HG03039 (cell line): ENCODE results near the gene FCHSD2.
"Not testable (repeated sequence)": the region's sequence is repeated elsewhere in the genome, so short reads cannot be mapped to it uniquely, and the experiment has no call there.

Experiments used
- ATAC-seq: cut with Tn5 transposase; IDR thresholded peaks from one replicate; pipeline ENCODE4 v1.9.1; 2021; ENCODE audit warnings: mild to moderate bottlenecking, moderate library complexity; ENCODE audit not compliant: unreplicated experiment

FCHSD2 gene

GRCh38 chr11:72940417-72940816 is 201.7 kb downstream of the FCHSD2 start:
- no peak for ATAC-seq

- ATAC-seq: no peak
Observed at GRCh38 chr11:72939031-72939430, 203.1 kb downstream of the FCHSD2 start.

DNA sequence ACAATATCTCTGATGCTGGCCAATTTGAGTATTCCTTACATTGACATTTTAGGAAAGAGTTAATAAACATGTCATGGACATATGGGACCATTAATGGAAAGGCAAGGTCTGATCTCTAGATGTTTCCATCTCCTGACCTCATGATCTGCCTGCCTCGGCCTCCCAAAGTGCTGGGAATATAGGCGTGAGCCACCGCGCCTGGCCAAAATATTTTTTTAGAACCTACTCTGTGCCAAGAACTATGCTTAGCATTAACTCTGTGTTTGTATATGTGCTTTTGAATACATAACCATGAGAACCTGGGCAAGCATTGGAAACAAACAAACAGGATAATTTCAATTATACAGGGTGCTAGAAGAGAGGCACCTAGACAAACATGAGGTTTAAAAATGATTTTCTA is 204.7 kb downstream of the FCHSD2 start:
- no peak for ATAC-seq

DNA sequence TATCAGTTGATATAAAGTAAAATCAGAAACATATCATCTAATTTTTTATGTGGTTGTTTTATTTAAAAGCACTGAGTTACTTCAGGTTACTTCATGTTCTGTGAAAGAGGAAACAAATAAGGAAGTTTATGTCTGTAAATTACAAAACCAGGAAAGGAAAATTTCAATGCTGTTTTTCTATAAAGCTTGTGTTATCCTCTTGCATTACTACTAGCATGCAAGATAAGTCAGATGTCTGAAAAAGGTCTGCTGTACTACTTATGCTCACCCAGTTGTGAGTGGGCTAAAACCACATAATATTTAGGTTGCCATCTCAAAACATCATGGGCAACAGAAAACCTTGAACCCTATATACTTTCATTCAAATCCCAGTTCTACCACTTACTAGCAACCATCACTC is 206.4 kb downstream of the FCHSD2 start:
- no peak for ATAC-seq

GRCh38 chr11:72932132-72932570 is 210.0 kb downstream of the FCHSD2 start:
- ATAC-seq: no peak

GRCh38 chr11:72930008-72930407 is 212.1 kb downstream of the FCHSD2 start:
- no peak for ATAC-seq

DNA sequence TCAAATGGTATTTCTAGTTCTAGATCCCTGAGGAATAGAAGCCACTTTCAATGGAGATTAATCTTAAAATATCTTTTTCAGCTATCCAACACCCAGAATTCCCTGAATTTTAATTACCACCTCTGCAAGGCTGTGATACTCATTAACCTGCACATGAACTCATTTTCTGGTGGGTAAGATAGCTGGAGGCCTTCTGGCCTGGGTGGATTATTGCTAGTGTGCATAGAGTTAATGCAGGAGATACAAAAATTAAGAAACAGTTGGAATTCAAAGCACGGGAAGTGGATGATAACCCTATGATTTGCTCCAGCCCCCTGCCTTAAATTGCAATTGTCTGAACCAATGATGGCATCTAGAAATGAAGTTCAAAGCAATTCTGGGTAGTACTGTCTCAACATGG is 212.9 kb downstream of the FCHSD2 start:
- ATAC-seq: no peak

- ATAC-seq: no peak
Observed at GRCh38 chr11:72927380-72927779, 214.7 kb downstream of the FCHSD2 start.

DNA sequence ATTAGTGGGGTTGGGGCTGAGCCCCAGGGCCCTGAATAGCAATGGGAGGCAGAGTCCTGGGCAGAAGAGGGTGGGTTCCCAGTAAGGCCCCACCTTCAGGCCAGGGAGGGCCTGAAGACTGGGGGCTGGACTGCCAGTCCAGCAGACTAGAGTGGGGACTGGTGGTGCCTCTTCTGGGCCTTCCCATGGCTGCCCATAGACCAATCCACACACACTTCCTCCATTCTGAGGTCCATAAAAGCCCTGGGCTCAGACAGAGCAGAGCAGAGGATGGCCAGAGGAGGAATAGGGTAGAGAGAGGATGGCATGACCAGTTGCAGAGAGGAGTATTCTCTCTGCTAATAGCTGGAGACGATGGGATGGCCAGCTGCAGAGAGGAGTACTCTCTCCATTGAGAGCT is 216.0 kb downstream of the FCHSD2 start:
- ATAC-seq: no peak

DNA sequence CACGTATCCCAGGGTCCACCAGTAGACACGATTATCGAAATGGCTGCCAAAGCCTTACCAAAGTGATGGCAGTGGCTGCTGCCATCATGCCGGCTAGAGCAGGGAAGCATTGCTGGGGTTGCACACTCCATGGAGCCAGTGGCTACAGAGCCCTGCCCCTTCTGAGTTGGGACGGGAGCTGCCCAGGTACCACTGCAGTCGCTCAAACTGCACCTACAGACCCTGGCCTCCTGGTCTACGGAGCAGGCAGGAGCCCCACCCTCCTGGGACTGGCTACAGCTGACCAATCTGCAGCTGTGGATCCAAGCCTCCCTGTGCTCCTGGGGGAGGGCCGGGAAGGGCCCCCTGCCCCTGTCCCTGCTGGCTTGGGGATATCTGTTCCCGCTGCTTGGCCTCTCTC is 216.5 kb downstream of the FCHSD2 start:
- no peak for ATAC-seq

- no peak for ATAC-seq
Observed at GRCh38 chr11:72924568-72925190, 217.4 kb downstream of the FCHSD2 start.

GRCh38 chr11:72921028-72921716 is 220.9 kb downstream of the FCHSD2 start:
- ATAC-seq: no peak

- ATAC-seq: no peak
Observed at GRCh38 chr11:72920001-72920400, 222.1 kb downstream of the FCHSD2 start.

DNA sequence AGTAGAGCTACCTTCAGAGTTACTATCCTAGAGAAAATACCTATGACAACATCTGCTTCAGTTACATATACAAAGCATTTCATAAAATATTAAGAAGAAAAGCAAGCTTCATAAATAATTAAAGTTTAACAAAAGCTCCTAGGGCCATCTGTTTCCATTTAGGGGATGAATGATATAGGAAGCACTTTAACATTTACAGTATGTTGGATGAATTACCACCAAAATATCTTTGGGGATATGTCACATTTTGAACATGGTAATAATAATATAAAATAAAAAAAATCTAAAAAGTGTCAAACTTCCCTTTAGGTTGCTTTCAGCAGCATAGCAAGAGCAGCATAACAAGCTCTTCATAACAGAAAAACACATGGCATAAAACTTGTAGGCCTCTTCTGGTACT is 223.3 kb downstream of the FCHSD2 start:
- ATAC-seq: no peak

- no peak for ATAC-seq
Observed at GRCh38 chr11:72912253-72912652, 229.9 kb downstream of the FCHSD2 start.

DNA sequence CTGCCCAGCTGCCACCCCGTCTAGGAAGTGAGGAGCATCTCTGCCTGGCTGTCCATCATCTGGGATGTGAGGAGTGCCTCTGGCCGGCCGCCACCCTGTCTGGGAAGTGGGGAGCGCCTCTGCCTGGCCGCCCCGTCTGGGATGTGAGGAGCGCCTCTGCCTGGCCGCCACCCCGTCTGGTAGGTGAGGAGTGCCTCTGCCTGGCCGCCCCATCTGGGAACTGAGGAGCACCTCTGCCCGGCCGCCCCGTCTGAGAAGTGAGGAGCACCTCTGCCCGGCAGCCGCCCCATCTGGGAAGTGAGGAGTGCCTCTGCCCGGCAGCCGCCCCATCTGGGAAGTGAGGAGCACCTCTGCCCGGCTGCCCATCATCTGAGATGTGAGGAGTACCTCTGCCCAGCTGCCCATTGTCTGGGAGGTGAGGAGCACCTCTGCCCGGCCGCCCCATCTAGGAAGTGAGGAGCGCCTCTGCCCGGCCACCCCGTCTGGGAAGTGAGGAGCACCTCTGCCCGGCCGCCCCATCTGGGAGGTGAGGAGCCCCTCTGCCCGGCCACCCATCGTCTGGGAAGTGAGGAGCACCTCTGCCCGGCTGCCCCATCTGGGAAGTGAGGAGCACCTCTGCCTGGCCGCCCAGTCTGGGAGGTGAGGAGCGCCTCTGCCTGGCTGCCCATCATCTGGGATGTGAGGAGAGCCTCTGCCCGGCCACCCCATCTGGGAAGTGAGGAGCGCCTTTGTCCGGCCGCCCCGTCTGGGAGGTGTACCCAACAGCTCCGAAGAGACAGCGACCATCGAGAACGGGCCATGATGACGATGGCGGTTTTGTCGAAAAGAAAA is 232.3 kb downstream of the FCHSD2 start:
- ATAC-seq: not testable (repeated sequence)

GRCh38 chr11:72908032-72908676 is 234.0 kb downstream of the FCHSD2 start:
- no peak for ATAC-seq

DNA sequence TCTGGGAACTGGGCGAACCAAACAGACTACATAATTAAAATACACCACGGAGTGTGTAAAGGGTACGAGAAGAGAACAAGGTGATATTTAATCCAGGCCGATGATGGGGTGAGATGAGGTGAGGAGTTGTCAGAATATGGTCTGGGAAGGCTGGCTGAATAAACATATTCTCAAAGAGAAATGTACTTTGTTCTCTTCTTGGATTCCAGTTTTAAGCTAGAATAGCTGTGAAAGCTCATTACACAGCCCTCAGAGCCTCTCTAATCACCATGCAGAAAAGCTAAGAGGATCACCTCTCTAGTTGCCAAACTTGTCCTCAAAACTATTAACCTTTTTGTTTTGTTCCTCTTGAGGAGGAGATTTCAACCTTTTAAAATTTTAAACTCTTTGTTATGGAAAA is 238.1 kb downstream of the FCHSD2 start:
- no peak for ATAC-seq

DNA sequence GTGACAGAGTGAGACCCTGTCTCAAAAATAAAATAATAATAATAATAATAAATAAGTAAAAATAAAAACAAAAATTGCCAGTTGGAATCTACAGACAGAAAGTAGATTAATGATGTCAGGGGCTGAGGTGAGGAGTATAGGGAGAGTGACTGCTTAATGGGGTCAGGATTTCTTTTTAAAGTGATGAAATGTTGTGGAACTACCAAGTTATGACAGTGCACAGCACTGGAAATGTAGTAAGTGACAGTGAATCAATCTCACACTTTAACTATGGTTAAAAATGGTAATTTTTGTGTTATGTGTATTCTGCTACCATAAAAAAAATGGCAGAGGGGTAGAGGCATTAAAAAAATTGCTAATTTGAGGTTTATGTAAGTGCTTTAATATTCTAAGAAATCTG is 240.7 kb downstream of the FCHSD2 start:
- no peak for ATAC-seq

DNA sequence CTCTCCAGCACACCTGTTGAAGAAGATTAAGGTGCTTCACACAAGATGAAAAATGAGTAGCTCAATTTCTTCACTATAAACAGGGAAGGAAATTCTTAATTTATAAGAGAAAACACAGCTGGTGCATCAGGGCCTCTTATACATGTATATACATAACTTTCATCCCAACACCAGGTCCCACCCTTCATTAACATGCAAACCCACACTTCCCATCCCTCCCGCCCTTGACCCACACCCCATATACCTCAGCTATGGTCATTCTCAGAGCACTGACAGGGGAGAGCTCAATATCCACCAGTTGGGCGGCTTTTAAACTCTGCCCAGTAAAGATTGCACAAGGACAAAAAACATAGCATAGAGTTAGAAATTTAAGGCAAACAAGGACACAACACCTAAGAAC is 242.1 kb downstream of the FCHSD2 start:
- no peak for ATAC-seq

GRCh38 chr11:72899238-72899637 is 242.9 kb downstream of the FCHSD2 start:
- ATAC-seq: no peak
